Epithelial cell of proximal tubule (primary cell): ENCODE results near the gene FASN. TPM values are rescaled to one million over a fixed set of nuclear protein-coding genes. Genes with fewer than 3 reads are reported as not detected.
"Not testable (repeated sequence)": the region's sequence is repeated elsewhere in the genome, so short reads cannot be mapped to it uniquely, and the experiment has no call there.

Experiments used
- DNase-seq: peaks from one replicate; pipeline ENCODE4 v3.0.0-alpha.2; 2011; ENCODE audit warnings: low read depth
- H3K4me3 ChIP-seq: 2 replicates; pipeline ENCODE4 v1.5.1; 2011; ENCODE audit warnings: low read depth, mild to moderate bottlenecking, low read length
- total RNA-seq: library from RNA; depleted of rRNA; stranded (reverse); fragments of >200 nt; gene quantifications from 2 replicates; pipeline ENCODE4 v1.2.3, GENCODE V29; 2015
- TF ChIP-seq, protein P1 (sequence below): conservative IDR thresholded peaks from 2 replicates; pipeline ENCODE4 v1.5.1; 2012; ENCODE audit warnings: low read depth, mild to moderate bottlenecking, low read length

Gene FASN
- total RNA-seq = 94.7 and 224 TPM in 2 replicates

DNA sequence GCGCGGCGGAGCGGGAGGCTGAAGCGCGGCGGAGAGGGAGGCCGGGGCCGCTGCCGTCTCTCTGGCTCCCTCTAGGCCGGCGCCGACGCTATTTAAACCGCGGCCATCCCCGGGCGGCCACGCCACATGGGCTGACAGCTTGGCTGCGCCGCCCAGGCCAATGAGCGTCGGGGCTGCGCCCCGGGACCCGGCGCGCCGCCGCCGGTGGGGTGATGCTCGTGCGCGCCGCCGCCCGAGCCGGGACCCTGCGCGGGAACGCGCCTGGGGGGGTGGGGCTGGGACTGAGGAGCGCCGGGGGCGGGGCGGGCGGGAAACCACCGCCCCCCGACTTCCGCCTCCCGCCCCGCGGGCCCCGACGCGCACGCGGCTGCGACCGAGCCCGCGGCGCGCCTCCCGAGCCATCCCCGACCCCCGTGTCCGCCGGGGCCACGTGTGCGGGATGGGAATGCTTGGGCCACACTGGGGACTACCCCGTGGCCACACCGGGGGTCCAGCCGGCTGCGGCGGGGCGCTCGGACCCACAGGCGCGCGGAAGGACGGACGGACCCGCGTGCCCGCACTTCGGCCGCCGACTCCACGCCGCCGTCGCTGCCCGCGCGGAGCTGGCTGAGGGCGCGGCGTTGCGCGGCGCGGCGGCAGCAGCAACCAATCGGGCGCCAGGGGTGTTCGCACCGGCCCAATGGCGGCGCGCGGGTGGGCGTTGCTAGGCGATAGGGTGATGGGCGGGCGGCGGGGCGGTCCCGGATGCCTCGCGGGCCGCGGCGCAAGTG lies at the start of gene FASN:
Gene FASN (minus strand): TSS at position 68 of the 770 bp plus-strand sequence. CDS start 1,791 bp downstream, outside the sequence.
- DNase-seq = peak; percentile 33
- TF ChIP-seq, protein P1, sequence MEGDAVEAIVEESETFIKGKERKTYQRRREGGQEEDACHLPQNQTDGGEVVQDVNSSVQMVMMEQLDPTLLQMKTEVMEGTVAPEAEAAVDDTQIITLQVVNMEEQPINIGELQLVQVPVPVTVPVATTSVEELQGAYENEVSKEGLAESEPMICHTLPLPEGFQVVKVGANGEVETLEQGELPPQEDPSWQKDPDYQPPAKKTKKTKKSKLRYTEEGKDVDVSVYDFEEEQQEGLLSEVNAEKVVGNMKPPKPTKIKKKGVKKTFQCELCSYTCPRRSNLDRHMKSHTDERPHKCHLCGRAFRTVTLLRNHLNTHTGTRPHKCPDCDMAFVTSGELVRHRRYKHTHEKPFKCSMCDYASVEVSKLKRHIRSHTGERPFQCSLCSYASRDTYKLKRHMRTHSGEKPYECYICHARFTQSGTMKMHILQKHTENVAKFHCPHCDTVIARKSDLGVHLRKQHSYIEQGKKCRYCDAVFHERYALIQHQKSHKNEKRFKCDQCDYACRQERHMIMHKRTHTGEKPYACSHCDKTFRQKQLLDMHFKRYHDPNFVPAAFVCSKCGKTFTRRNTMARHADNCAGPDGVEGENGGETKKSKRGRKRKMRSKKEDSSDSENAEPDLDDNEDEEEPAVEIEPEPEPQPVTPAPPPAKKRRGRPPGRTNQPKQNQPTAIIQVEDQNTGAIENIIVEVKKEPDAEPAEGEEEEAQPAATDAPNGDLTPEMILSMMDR = peak; percentile 31
- peak within 1 kb of the TSS; percentile 79 for H3K4me3 ChIP-seq

DNA sequence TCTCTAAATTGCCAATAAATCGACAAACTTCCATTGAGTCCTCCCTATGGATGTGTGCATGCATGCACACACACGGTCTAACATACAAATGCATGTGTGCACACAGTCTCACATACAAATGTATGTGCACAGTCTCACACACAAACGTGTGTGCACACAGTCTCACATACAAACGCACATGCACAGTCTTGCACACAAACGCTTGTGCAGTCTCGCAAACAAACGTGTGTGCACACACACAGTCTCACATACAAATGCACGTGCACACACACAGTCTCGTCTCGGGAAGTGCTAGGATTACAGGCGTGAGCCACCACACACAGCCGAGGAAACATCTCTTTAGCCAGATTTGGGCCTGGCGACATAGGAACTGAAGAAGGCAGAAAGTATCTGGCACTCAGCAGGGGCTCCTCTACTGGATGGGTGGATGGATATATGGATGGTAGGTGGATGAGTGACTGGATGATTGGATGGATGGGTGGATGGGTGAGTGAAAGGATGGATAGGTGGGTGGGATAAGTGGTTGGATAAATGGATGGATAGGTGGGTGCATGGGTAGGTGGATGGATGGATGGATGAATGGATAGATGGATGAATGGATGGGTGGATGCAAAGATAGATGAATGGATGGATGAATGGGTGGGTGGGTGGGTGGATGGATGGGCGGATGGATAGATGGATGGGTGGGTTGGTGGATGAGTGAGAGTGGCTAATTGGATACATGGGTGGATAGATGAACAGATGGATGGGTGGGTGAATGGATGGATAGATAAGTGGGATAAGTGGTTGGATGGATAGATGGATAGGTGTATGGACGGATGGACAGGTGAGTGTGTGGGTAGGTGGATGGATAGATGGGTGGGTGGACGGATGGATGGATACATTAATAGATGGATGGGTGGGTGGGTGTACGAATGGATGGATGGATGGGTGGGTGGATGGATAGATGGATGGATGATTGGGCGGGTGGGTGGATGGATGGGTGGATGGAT lies 48.9 kb upstream of the FASN start:
- TF ChIP-seq, protein P1 = no peak
- no peak for DNase-seq
- no peak overlapping the region for H3K4me3 ChIP-seq

DNA sequence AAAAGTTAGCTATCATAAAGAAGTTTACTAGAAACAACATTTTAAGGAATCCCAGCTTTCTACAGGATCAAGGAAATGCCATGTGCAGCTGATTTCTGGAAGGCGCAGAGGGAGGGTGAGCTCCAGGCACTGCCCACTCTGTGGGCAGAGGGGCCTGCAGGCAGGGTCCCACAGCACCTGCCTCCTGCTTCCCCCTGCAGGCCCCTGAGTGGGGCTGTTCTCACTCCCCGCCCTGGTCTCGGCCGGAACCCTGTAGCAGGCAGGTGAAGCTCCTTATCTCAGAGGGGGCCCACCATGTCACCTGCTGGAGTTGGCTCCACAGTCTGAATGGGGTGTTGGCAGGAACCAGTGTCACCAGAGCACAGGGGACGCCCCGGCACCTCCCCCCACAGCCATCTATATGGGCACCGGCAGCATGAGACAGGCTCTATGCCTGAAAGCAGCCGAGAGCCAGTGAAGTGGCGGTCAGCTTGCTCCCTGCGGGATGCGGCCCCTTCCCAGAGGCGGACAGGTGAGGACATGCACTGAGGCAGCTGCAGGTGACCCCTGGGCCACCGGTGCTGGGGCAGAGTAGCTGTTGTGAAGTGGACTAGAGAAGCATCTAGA lies 47.6 kb upstream of the FASN start:
- H3K4me3 ChIP-seq = no peak overlapping the region
- DNase-seq = no peak
- TF ChIP-seq, protein P1 = no peak

DNA sequence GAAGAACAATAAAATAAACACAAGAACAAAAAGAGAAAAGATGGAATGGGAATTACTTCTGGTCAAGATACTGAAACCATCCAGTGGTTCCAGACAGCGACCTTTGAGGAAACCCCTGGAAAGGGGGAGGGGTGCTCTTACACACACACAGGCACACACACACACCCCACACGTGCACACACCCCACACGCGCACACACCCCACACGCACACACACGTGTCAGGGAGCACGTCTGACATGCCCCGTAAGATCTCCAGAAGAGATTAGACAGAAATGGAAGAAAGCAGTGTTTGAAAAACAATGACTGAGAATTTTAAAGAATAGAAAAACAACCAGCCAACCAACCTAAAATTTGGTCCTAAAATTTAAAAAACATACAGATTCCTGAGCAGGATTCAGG lies 45.3 kb upstream of the FASN start:
- TF ChIP-seq, protein P1 = no peak
- H3K4me3 ChIP-seq = no peak overlapping the region
- DNase-seq = no peak

DNA sequence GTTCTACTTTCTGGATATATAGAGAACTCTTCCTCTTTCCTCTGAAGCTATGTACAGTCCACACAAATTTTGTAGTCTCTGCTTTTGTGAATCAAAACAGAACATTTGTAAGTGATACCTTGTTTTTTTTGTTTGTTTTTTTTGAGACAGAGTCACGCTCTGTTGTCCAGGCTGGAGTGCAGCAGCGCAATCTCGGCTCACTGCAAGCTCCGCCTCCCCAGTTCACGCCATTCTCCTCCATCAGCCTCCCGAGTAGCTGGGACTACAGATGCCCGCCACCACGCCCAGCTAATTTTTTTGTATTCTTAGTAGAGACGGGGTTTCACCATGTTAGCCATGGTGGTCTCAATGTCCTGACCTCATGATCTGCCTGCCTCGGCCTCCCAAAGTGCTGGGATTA lies 41.9 kb upstream of the FASN start:
- DNase-seq, H3K4me3 ChIP-seq: not testable (repeated sequence)

DNA sequence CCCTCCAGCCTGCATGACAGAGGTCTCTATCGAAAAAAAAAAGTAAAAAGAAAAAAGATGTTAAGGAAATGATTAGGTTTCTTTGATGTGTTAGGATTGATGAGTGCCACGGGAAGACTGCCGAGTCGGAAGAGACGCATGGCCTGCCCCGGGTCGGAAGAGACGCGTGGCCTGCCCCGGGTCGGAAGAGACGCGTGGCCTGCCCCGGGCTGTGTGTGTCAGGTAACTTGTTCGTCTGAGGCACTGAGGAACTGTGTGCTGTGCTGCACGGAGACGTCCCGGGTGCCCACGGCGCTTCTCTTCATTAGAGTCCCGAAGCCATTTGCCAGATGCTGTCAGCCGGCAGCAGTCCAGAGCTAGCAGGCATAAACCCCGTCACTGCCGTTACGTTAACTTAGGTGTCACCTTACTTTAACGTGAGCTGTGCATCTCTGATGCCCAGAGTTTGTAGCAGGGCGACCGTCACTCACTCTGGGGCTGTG lies 40.5 kb upstream of the FASN start:
- no peak overlapping the region for H3K4me3 ChIP-seq
- DNase-seq = no peak
- TF ChIP-seq, protein P1 = no peak

DNA sequence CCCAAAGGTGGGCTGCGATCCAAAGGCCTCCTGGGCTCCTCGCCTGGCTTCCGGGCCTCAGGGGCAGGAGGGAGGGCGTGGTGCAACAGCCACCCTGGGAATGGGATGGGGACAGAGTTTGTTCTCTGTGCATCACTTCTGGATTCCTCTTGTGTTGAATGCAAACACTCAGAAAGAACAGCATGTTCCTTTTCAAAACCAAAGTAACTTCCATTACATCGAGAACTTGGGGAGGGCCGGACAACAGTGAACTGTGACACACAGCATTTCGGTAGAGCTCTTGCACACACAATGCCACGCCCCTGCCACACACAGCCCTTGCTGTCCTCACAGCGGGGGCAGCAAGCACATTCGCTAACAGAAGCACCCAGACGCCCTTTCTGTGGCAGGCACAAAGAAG lies 36.1 kb upstream of the FASN start:
- no peak for DNase-seq
- H3K4me3 ChIP-seq = no peak overlapping the region
- TF ChIP-seq, protein P1 = no peak

DNA sequence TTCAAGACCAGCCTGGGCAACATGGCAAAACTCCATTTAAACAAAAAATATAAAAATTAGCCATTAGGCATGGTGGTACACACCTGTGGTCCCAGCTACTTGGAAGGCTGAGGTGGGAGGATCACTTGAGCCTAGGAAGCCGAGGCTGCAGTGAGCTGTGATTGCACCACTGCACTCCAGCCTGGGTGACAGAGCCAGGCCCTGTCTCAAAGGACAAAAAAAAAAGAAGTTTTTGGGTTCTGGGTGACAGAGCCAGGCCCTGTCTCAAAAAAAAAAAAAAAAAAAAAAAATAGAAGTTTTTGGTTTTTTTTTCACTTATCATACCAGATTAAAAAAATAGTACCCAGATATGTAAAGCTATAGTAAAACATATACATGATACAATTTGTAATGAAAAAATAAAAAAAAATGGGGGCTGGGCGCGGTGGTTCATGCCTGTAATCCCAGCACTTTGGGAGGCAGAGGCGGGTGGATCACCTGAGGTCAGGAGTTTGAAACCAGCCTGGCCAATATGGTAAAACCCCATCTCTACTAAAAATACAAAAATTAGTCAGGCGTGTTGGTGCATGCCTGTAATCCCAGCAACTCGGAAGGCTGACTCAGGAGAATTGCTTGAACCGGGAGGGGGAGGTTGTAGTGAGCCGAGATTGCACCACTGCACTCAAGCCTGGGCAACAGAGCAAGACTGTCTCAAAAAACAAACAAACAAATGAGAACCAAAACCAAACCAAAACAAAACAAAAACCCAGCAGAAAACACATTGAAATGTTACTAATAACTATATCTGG lies 35.3 kb upstream of the FASN start:
- peak; percentile 25 for DNase-seq
- H3K4me3 ChIP-seq = not testable (repeated sequence)
